IMR-90 (cell line): ENCODE data around the gene PHF20.
A peak's percentile ranks its signal among the peaks of the same experiment; 100 is the strongest.

Experiments used
- BHLHE40 ChIP-seq: fragments of 150-350 bp; IDR thresholded peaks from 2 replicates; pipeline ENCODE4 v1.6.1; 2016; ENCODE audit warnings: mild to moderate bottlenecking, low read depth, low read length
- CTCF ChIP-seq: conservative IDR thresholded peaks from 2 replicates; pipeline ENCODE4 v1.5.1; 2012; ENCODE audit warnings: mild to moderate bottlenecking, low read depth, low read length, improper control_type of control experiment
- ELK1 ChIP-seq: fragments of 150-350 bp; IDR thresholded peaks from 2 replicates; pipeline ENCODE4 v1.6.1; 2016; ENCODE audit warnings: low read depth, mild to moderate bottlenecking, low read length, moderate library complexity, borderline replicate concordance
- FOS ChIP-seq: fragments of 150-350 bp; IDR thresholded peaks from 2 replicates; pipeline ENCODE4 v1.6.1; 2016; ENCODE audit warnings: low read depth, low read length
- MAFK ChIP-seq: IDR thresholded peaks from 2 replicates; pipeline ENCODE4 v1.6.1; 2012; ENCODE audit warnings: low read depth, low read length, improper control_type of control experiment
- POLR2A ChIP-seq: IDR thresholded peaks from 2 replicates; pipeline ENCODE4 v1.6.1; 2012; ENCODE audit warnings: mild to moderate bottlenecking, low read depth, low read length
- RCOR1 ChIP-seq: IDR thresholded peaks from 2 replicates; pipeline ENCODE4 v1.6.1; 2012; ENCODE audit warnings: mild to moderate bottlenecking, low read length, improper control_type of control experiment; ENCODE audit not compliant: insufficient replicate concordance
- RFX5 ChIP-seq: IDR thresholded peaks from 2 replicates; pipeline ENCODE4 v1.8.0; 2012; ENCODE audit warnings: low read depth, mild to moderate bottlenecking, low read length, moderate library complexity
- SMC3 ChIP-seq: fragments of 150-350 bp; IDR thresholded peaks from 2 replicates; pipeline ENCODE4 v1.6.1; 2016; ENCODE audit warnings: low read depth, mild to moderate bottlenecking, antibody characterized with exemption, low read length, moderate library complexity
- USF2 ChIP-seq: fragments of 150-350 bp; IDR thresholded peaks from 2 replicates; pipeline ENCODE4 v1.6.1; 2017; ENCODE audit warnings: mild to moderate bottlenecking, antibody characterized with exemption, low read length, low read depth

GRCh38 chr20:35791821-35792220 is 20.0 kb downstream of the PHF20 start:
- TF ChIP-seq POLR2A (no peak), RFX5 (no peak), CTCF (no peak), MAFK (no peak), USF2 (no peak), RCOR1 (no peak), ELK1 (no peak), SMC3 (no peak), BHLHE40 (0 out of 2 replicates have a peak, but pooled peaks have one; percentile 21), FOS (peak; percentile 60; the same call in 1 of the 2 replicates)
